Liver (tissue), 9 donors: ENCODE data around the gene SUGCT. TPM values are rescaled to one million over a fixed set of nuclear protein-coding genes. Genes with fewer than 3 reads are reported as not detected.

Experiments used
- DNase-seq: peaks from one replicate; pipeline ENCODE4 v3.0.0-alpha.2; 2017; ENCODE audit warnings: low spot score
- H3K27ac ChIP-seq, 2 donors: one replicate each; pipeline ENCODE4 v1.7.0; 2013; ENCODE audit warnings: inconsistent platforms in 2 of 2, low read length in 2 of 2, control low read depth in 1 of 2, low read depth in 1 of 2, mild to moderate bottlenecking in 1 of 2
- H3K27me3 ChIP-seq, 4 donors: one replicate each; pipeline versions ENCODE4 v1.6.1 to v1.7.0; 2013; ENCODE audit warnings: low read length in 3 of 4, inconsistent platforms in 1 of 4, mild to moderate bottlenecking in 1 of 4, moderate library complexity in 1 of 4; ENCODE audit not compliant: control insufficient read depth in 4 of 4, insufficient read depth in 4 of 4
- H3K36me3 ChIP-seq, 4 donors: one replicate each; pipeline versions ENCODE4 v1.6.1 to v1.7.0; 2013; ENCODE audit warnings: low read length in 3 of 4, mild to moderate bottlenecking in 3 of 4, low read depth in 1 of 4, moderate library complexity in 1 of 4; ENCODE audit not compliant: control insufficient read depth in 4 of 4, insufficient read depth in 3 of 4
- H3K4me1 ChIP-seq, 4 donors: one replicate each; pipeline versions ENCODE4 v1.6.1 to v1.7.0; 2013; ENCODE audit warnings: low read length in 3 of 4, mild to moderate bottlenecking in 3 of 4, moderate library complexity in 1 of 4; ENCODE audit not compliant: control insufficient read depth in 4 of 4, insufficient read depth in 4 of 4
- H3K4me3 ChIP-seq, 3 donors: one replicate each; pipeline versions ENCODE4 v1.6.1 to v1.7.0; 2013; ENCODE audit warnings: low read length in 3 of 3, control low read depth in 1 of 3, low read depth in 1 of 3, mild to moderate bottlenecking in 1 of 3
- H3K9ac ChIP-seq, 2 donors: one replicate each; pipeline ENCODE4 v1.7.0; 2013; ENCODE audit warnings: low read length in 2 of 2, mild to moderate bottlenecking in 2 of 2, moderate library complexity in 2 of 2, control low read depth in 1 of 2, low read depth in 1 of 2
- H3K9me3 ChIP-seq, 4 donors: one replicate each; pipeline versions ENCODE4 v1.6.1 to v1.7.0; 2013; ENCODE audit warnings: low read length in 3 of 4; ENCODE audit not compliant: control insufficient read depth in 4 of 4
- EGR1 ChIP-seq, 2 donors: IDR thresholded peaks; 2 replicates each; pipeline ENCODE4 v1.6.1; 2016 to 2018; ENCODE audit warnings: antibody characterized with exemption in 2 of 2, low read depth in 2 of 2
- FOXA1 ChIP-seq: IDR thresholded peaks from 2 replicates; pipeline ENCODE4 v1.6.1; 2016; ENCODE audit warnings: antibody characterized with exemption
- GABPA ChIP-seq, 2 donors: IDR thresholded peaks in 1 of 2; conservative IDR thresholded peaks in 1 of 2; 2 replicates each; pipeline ENCODE4 v1.6.1; 2016; ENCODE audit warnings: antibody characterized with exemption in 2 of 2, mild to moderate bottlenecking in 1 of 2, moderate library complexity in 1 of 2
- HNF4A ChIP-seq, 2 donors: conservative IDR thresholded peaks; 2 replicates each; pipeline ENCODE4 v1.6.1; 2016; ENCODE audit warnings: antibody characterized with exemption in 2 of 2, mild to moderate bottlenecking in 2 of 2
- HNF4G ChIP-seq: IDR thresholded peaks from 2 replicates; pipeline ENCODE4 v1.6.1; 2016; ENCODE audit warnings: antibody characterized with exemption
- RAD21 ChIP-seq, 2 donors: IDR thresholded peaks; 2 replicates each; pipeline ENCODE4 v1.6.1; 2016; ENCODE audit warnings: antibody characterized with exemption in 2 of 2, mild to moderate bottlenecking in 2 of 2
- RXRA ChIP-seq, 2 donors: IDR thresholded peaks; 2 replicates each; pipeline ENCODE4 v1.6.1; 2017 to 2018; ENCODE audit warnings: antibody characterized with exemption in 2 of 2, mild to moderate bottlenecking in 1 of 2
- SP1 ChIP-seq: IDR thresholded peaks from 2 replicates; pipeline ENCODE4 v1.6.1; 2018; ENCODE audit warnings: antibody characterized with exemption, mild to moderate bottlenecking
- YY1 ChIP-seq: IDR thresholded peaks from 2 replicates; pipeline ENCODE4 v1.6.1; 2016; ENCODE audit warnings: antibody characterized with exemption, mild to moderate bottlenecking
- WGBS: extraction: QIAGEN DNeasy Blood & Tissue Kit; methylation state at CpG from one replicate; pipeline ENCODE4 v1.1.7; 2013; 5-methylcytosine and 5-hydroxymethylcytosine counted together
- polyA plus RNA-seq, 2 donors: library from polyadenylated mRNA; stranded (reverse) in 1 of 2; unstranded in 1 of 2; fragments of 200-250 nt in 1 of 2; fragments of >200 nt in 1 of 2; fragmentation: Nextera tagmentation in 1 of 2; extraction: Ambion mirVana in 1 of 2; gene quantifications; one replicate each; pipeline versions ENCODE4 v1.2.1 to v1.2.3, GENCODE V29; 2013 to 2015
- total RNA-seq, 2 donors: library from RNA; depleted of rRNA; stranded (reverse); fragments of >200 nt; gene quantifications; one replicate each; pipeline ENCODE4 v1.2.3, GENCODE V29; 2014
- TF ChIP-seq, protein P1 (sequence below): IDR thresholded peaks from 2 replicates; pipeline ENCODE4 v1.6.1; 2016; ENCODE audit warnings: antibody characterized with exemption, mild to moderate bottlenecking
- TF ChIP-seq, protein P2 (sequence below): IDR thresholded peaks from 2 replicates; pipeline ENCODE4 v1.6.1; 2016; ENCODE audit warnings: antibody characterized with exemption
- TF ChIP-seq, protein P3 (sequence below): IDR thresholded peaks from 2 replicates; pipeline ENCODE4 v1.6.1; 2016; ENCODE audit warnings: antibody characterized with exemption
- donor health status: healthy.
- donor health status: healthy.
- donor health status: healthy.
- donor health status: healthy.
- donor health status: healthy.

Gene SUGCT
- total and polyA plus RNA-seq, 4 donors: 6.2 to 11.9 (median 9.9) TPM

DNA sequence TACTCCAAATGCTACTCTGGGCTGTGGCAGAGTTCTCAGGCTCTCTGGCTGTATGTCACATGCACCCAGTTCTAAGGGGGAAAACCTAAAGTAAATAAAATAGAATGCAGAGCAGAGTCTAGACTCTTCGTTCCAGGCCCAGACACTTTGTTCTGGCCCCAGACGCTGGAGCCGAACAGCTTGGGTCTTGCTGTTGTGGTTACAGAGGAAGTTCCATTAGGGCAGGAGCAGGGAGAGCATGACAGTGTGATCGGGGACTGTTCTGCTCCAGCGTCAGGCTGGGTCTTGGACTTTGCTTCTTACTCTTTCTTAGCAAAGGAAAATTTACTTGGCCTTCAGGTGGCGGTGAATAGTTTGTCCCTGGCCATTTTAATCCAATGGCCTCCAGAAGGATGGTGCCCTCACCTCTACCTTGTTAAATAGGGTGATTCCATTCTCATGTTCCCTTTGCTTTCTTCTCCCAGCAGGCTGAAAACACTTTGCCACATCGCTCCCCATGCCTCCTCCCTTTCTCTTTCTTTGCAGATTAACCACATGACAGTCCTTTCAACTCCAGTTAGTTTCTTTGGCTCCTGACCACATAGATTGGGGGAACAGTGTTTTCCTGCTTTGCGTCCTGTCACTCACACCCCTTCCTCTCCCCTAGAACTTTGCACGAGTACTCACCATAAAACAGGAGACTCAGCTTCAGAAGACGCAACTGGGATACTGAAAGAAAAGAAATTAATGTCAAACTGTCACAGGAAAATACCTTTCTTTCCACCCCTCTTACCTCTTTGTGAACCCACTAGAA lies 730.8 kb downstream of the SUGCT start:
- Histone ChIP-seq H3K9me3 (peaks cover 0 to 5% (median 2%) of the 10 kb centered on the region in 4 donors), H3K36me3 (no peaks in the 10 kb centered on the region), H3K4me1 (no peaks in the 10 kb centered on the region), H3K27ac (no peak overlapping the region), H3K4me3 (no peak overlapping the region), H3K9ac (no peak overlapping the region), H3K27me3 (no peaks in the 10 kb centered on the region)
- no peak for DNase-seq
- WGBS: 89% methylated on average over 10 of the region's 10 CpGs
- TF ChIP-seq, protein P1, sequence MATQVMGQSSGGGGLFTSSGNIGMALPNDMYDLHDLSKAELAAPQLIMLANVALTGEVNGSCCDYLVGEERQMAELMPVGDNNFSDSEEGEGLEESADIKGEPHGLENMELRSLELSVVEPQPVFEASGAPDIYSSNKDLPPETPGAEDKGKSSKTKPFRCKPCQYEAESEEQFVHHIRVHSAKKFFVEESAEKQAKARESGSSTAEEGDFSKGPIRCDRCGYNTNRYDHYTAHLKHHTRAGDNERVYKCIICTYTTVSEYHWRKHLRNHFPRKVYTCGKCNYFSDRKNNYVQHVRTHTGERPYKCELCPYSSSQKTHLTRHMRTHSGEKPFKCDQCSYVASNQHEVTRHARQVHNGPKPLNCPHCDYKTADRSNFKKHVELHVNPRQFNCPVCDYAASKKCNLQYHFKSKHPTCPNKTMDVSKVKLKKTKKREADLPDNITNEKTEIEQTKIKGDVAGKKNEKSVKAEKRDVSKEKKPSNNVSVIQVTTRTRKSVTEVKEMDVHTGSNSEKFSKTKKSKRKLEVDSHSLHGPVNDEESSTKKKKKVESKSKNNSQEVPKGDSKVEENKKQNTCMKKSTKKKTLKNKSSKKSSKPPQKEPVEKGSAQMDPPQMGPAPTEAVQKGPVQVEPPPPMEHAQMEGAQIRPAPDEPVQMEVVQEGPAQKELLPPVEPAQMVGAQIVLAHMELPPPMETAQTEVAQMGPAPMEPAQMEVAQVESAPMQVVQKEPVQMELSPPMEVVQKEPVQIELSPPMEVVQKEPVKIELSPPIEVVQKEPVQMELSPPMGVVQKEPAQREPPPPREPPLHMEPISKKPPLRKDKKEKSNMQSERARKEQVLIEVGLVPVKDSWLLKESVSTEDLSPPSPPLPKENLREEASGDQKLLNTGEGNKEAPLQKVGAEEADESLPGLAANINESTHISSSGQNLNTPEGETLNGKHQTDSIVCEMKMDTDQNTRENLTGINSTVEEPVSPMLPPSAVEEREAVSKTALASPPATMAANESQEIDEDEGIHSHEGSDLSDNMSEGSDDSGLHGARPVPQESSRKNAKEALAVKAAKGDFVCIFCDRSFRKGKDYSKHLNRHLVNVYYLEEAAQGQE: no peak
- TF ChIP-seq, protein P2, sequence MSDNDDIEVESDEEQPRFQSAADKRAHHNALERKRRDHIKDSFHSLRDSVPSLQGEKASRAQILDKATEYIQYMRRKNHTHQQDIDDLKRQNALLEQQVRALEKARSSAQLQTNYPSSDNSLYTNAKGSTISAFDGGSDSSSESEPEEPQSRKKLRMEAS: no peak
- no peak for TF ChIP-seq FOXA1
- no peak for TF ChIP-seq HNF4G
- TF ChIP-seq, protein P3, sequence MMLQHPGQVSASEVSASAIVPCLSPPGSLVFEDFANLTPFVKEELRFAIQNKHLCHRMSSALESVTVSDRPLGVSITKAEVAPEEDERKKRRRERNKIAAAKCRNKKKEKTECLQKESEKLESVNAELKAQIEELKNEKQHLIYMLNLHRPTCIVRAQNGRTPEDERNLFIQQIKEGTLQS: no peak
- TF ChIP-seq YY1: no peak
- TF ChIP-seq SP1: no peak
- no peak for TF ChIP-seq HNF4A (conservative IDR thresholded peaks at IDR 0.05)

DNA sequence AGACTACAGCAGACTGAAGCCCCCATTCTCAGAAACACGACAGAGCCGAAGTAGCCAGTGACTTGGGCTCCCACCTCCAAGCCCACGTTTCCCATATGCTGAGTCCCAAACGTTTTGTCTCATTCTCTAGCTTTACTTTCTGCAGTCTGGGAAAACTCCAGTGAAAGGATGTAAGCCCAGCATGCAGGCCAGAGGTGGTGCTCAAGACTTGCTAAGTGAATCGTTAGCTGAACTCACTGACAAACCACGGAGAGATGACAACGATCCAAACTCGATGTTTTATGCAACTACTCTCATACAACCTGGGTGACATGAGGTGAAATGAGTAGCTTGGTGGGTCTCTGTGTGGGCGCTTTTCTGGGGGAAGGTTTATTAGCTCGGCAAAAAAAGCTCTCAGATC lies 731.8 kb downstream of the SUGCT start:
- WGBS: 79% methylated on average over 10 of the region's 10 CpGs
- Histone ChIP-seq H3K4me1 (no peaks in the 10 kb centered on the region), H3K27me3 (no peaks in the 10 kb centered on the region), H3K36me3 (no peaks in the 10 kb centered on the region), H3K4me3 (no peak overlapping the region), H3K9ac (no peak overlapping the region), H3K9me3 (peaks cover 0 to 5% (median 2%) of the 10 kb centered on the region in 4 donors), H3K27ac (no peak overlapping the region)
- TF ChIP-seq FOXA1 (no peak), GABPA (IDR thresholded peaks at IDR 0.05 in 1 of 2, conservative IDR thresholded peaks at IDR 0.05 in 1 of 2) (no peak), RXRA (IDR thresholded peaks at IDR 0.05) (no peak), HNF4G (no peak)
- no peak for DNase-seq

DNA sequence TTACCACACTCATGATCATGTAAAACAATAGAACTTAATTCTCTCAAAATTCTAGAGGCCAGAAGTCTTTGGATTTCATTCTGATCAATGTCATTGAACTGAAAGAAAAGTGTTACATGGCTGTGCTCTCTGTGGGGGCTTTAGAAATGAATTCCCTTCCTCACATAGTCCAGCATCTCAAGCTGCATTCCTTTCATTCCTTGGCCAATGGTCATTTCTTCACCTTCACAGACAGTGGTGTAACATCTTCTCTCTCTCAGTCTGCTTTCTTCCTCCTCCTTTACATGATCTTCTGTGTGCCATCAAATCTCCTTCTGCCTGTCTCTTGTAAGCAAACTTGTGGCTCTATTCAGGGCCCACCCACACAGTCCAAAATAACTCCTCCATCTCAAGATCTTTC lies 735.3 kb downstream of the SUGCT start:
- no peak overlapping the region for H3K4me3 ChIP-seq
- H3K27me3 ChIP-seq: no peaks in the 10 kb centered on the region
- H3K4me1 ChIP-seq: no peaks in the 10 kb centered on the region
- TF ChIP-seq RXRA (IDR thresholded peaks at IDR 0.05) (no peak), RAD21 (IDR thresholded peaks at IDR 0.05) (no peak), EGR1 (IDR thresholded peaks at IDR 0.05; ENCODE audit: low read depth in 2 of 2) (no peak)
- DNase-seq: no peak
- H3K36me3 ChIP-seq: no peaks in the 10 kb centered on the region
- H3K27ac ChIP-seq: no peak overlapping the region
- peaks cover 0 to 5% (median 2%) of the 10 kb centered on the region in 4 donors for H3K9me3 ChIP-seq
- H3K9ac ChIP-seq: no peak overlapping the region
